ENCODE results near the gene OPRD1.
"Not testable (repeated sequence)": the region's sequence is repeated elsewhere in the genome, so short reads cannot be mapped to it uniquely, and the experiment has no call there.

OPRD1 gene

DNA sequence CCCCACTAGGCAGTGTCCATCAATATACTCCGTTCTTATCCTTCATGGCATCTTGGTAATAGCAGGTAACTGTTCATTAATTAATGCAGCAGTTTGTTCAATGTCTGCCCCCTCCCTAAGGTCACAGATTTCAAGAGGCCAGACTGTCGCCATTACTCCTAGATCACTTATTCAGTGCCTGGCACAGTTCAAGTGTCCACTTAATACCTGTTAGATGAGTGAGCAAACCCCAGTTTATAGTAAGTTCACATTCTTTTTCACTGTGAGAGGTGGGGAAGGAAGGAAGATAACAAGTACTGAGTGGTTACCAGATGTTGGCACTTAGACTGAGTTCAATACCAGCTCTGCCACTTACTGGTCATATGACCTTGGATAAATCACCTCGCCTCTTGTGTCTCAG, 36.4 kb downstream of the OPRD1 start:
- DNase-seq = no peak

DNA sequence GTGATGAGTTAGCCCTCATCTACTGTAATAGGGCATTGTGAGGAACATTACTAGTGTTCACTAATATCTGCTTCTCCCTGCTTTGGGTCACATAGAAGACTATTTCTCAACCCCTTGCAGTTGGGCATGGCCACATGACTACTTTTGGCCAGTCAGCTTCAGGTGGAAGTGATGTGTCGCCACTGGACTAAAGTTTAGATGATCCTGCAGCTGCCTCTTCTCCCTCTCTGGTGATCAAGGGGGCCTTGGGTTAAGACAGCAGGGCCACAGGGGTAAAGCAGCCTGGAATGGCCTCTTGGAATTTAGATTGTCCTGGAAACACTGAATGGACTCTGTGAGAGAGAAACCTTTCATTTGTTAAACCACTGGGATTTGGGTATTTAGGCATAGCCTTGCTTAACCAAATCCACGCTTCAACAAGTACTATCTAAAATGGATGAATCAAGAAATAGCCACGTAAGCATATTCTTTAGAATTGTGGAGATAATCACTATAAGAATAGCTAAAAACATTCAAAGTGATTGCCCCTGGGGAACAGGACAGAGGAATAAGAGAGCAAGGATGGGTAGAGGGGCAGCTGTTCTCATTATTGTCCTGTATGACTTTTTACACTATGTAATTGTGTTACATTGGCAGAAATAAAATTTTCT, 41.2 kb downstream of the OPRD1 start:
- DNase-seq = no peak

- not testable (repeated sequence) for DNase-seq
These were observed 42.4 kb downstream of the OPRD1 start for GRCh38 chr1:28854406-28854805.

- no peak for DNase-seq
These were observed 43.1 kb downstream of the OPRD1 start for GRCh38 chr1:28855046-28855445.

- no peak for DNase-seq
These were observed 43.5 kb downstream of the OPRD1 start for GRCh38 chr1:28855469-28855951.

DNA sequence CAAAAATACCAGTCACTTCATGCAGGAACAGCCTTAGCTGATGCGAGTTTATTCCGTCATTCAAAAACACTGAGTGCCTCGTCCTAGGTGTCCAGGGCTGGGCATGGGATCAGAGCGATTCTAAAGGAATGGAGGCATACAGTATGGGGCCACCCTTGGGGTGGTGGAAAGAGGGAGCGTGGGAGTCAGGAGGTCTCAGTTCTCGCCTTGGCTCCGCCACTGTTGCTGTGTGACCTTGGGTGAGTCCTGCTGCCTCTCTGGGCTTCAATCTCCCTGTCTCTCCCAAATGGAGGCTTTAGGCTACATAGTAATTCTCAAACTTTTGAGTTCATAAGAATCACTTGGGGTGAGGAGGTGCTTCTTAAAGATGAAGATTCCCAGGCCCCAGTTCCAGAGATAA, 44.0 kb downstream of the OPRD1 start:
- DNase-seq = no peak

DNA sequence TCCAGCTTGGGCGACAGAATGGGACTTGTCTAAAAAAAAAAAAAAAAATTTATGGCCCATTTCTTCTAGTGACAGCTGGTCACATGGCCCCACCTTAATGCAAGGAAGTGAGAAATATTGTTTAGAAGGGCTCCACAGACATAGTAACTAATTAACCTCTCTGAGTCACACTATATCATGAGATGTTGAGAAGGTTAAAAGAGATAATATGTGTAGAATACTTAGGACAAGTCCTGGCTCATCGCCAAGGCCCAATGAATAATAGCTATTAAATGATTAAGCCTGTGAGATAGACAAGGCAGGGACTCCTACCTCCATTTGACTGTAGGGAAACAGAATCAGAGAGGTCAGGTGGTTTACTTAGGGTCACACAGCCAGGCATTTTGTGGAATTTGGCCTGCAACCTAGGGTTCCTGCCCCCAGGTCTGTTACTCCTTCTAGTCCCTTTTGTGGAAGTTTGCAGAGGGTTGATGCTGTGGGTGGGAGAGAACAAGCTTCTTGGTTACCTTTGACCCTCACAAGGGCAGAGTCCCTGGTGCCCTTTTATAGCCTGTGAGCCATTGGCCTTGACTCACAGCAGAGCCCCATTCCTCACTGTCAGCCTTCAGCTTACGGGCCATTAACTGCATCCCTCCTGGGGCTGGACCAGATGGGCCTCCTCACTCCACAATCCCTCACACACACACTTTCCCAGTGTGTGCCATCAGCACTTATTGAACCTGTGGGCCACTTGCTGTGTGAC, 48.5 kb downstream of the OPRD1 start:
- no peak for DNase-seq

DNA sequence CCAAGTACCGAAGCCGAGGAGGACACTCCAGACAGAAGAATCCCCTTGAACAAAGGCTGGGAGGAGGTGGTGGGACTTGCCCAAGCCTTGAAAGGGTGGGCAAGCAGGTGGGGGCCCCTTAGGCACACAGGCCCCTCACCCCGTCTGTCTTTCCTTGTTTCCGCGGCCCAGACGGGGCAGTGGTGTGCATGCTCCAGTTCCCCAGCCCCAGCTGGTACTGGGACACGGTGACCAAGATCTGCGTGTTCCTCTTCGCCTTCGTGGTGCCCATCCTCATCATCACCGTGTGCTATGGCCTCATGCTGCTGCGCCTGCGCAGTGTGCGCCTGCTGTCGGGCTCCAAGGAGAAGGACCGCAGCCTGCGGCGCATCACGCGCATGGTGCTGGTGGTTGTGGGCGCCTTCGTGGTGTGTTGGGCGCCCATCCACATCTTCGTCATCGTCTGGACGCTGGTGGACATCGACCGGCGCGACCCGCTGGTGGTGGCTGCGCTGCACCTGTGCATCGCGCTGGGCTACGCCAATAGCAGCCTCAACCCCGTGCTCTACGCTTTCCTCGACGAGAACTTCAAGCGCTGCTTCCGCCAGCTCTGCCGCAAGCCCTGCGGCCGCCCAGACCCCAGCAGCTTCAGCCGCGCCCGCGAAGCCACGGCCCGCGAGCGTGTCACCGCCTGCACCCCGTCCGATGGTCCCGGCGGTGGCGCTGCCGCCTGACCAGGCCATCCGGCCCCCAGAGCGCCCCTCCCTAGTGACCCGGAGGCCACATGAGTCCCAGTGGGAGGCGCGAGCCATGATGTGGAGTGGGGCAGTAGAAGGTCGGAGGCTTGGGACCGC, 50.8 kb downstream of the OPRD1 start:
- no peak for DNase-seq

- no peak for DNase-seq
These were observed 52.7 kb downstream of the OPRD1 start for GRCh38 chr1:28864695-28865094.

GRCh38 chr1:28865997-28866650, 54.2 kb downstream of the OPRD1 start:
- DNase-seq = no peak

DNA sequence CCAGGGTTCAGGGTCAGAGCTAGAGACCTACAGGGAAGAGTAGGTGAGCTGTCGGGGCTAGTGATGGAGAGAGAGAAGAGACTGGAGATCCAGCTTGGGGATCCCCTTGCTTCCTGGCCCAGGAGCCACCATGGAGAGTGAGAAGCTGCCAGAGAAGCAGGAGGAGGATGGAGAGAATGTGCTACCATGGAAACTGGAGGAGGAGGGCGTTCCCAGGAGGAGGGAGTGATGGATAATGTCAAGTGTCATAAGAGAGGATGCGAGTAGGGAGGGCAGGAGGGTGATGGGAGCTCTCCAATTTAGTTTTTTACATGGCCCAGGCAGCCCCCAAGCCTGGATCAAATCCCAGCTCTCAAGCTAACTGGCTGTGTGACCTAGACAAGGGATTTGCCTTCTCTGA, 55.9 kb downstream of the OPRD1 start:
- DNase-seq = no peak

- DNase-seq = no peak
These were observed 58.0 kb downstream of the OPRD1 start for GRCh38 chr1:28869952-28870351.

- no peak for DNase-seq
These were observed 59.8 kb downstream of the OPRD1 start for GRCh38 chr1:28871631-28872401.

GRCh38 chr1:28875134-28875533, 63.2 kb downstream of the OPRD1 start:
- DNase-seq = not testable (repeated sequence)

DNA sequence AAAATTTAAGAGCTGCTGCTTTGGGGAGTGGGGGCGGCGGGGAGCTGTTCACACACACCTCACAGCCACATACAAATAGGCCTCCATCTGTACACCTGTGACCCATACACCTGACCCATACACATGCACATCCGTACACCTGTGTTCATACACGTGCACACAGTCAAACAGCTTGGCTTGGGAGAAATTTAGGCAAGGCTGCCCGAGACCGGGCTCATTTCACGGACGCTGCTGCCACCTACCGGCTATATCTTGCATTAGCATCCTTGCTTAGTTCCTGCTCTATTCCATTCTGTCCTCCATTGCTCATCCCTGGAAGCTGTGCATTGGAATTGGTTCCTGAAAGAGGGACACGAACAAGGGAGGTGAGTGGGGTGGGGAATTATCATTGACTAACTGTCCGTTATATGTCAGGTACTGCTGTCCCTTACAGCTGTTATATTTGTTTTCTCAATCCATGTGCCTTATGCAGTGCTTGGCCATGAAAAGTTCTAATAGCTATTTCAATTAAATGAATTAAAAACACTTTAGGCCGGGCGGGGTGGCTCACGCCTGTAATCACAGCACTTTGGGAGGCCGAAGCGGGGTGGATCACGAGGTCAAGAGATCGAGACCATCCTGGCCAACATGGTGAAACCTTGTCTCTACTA, 65.3 kb downstream of the OPRD1 start:
- peak; percentile 44 for DNase-seq

DNA sequence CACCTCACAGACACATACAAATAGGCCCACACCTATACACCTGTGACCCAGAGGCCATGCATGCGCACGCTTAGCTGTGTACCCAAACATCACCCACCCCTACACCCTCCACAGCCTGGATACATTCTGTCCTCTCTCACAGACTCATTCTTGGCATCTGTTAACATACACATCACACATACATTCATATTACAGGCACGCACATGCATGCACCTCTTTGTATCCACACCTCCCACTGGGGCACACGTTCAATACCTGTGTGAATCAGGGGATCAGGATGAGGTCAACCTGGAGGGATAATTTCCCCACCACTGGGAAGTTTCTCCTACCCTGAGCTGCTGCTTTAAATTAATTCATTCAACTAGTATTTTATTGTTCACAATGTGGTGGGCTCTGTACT, 66.8 kb downstream of the OPRD1 start:
- no peak for DNase-seq

DNA sequence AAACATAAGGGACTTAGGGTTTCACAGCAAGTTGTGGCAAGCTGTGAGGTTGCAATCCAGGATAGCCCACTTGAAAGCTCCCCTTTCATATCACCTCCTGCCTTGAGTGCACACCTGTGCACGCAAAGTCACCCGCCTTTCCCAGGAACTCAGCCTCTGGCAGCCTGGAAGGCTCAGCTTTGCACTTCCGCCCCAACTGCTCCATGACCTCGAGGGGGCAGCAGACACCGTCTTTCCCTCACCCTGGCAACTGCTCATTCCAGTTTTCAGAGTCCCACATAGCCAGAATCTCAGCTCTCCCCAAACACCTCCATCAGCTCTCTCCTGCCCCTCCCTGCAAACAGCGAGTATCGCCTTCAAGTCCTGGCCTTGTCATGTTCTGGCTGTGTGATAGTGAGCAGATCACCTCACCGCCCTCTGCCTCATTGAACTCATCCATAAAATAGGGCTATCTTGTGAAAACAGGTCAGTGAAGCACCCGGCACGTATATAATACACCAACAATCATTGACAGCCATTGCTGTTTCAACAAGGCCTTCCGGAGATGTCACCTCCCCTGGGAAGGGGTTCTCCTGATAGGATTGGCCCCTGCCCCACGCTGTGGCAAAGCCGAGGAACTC, 70.1 kb downstream of the OPRD1 start:
- peak; percentile 85 for DNase-seq

DNA sequence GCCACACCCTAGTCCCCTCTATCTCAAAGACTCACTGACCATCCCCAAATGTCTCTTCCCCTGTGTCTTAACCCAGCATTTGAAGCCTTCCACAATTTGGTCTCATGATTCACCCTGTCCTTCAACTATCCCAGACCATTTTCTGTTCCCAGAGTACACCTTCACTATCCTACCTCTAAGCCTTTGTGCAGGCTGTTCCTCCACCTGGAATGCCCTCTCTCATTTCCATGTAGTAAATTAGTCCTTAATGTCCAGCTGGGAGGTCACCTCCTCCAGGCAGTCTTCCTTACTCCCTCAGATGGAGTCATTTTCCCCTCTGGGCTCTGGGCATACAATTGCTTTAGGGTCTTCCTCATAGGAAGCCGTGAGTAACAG, 71.3 kb downstream of the OPRD1 start:
- no peak for DNase-seq

DNA sequence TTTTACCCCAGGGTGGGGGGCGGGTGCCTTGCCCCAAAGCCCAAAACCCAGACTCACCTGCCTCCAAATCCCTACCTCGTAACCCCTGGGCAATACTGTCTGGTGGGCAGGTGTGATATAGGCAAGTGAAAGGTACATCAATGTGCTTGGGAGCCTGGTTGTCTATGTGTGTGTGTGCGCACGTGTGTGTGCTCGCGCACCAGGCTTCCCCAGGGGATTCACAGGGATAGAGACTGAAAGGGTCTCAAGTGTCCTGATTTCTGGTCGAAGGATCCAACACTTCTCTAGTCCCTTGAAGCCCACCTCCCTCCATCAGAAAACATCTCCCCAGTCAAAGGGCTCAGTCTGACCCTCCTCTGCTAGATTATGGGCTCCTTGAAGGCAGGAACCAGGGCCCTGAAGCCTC, 73.5 kb downstream of the OPRD1 start:
- DNase-seq = no peak

- DNase-seq = no peak
These were observed 74.2 kb downstream of the OPRD1 start for GRCh38 chr1:28885977-28886730.

All from NCI-H2029 treated with DMSO at 0.1 percent for 48 hours (cell line).